ENCODE measurements around the gene RHOC. TPM values are rescaled to one million over a fixed set of nuclear protein-coding genes. Genes with fewer than 3 reads are reported as not detected.

Gene RHOC
- total RNA-seq, 1 experiment from 2014 or later = 253 TPM

- Mint-ChIP-seq H3K27ac (ENCODE audit: low read depth, unreplicated experiment) (no peak overlapping the region), H3K4me1 (ENCODE audit: insufficient read depth, unreplicated experiment) (peaks cover 31% of the 10 kb centered on the region), H3K4me3 (ENCODE audit: unreplicated experiment) (no peak overlapping the region), H3K9me3 (ENCODE audit: unreplicated experiment) (peaks cover 7% of the 10 kb centered on the region), H3K27me3 (ENCODE audit: insufficient read depth, unreplicated experiment) (no peaks in the 10 kb centered on the region), H3K36me3 (ENCODE audit: insufficient read depth, unreplicated experiment) (peaks cover 48% of the 10 kb centered on the region)
- TF ChIP-seq CTCF (IDR thresholded peaks at IDR 0.05; ENCODE audit: unreplicated experiment) = no peak
- POLR2A ChIA-PET = interaction anchor here (6.6 to 7.5 kb wide), 2 partner anchors 12 to 16 kb away, joined by 75 to 85 read pairs; partner anchors contain the start of gene MOV10
- BruUV-seq (replicated peaks) = no TSS peak
- DNase-seq (ENCODE audit: unreplicated experiment) = no peak
- intact Hi-C loops (cut with micrococcal nuclease) = no loop called here
- CTCF ChIA-PET = interaction anchor here (0.7 to 1.8 kb wide), 5 partner anchors 11 to 186 kb away, joined by 3 to 8 read pairs (median 3); no protein-coding TSS in a partner anchor
Observed at GRCh38 chr1:112689842-112690237, 17.1 kb downstream of the RHOC start.

- H3K27me3 Mint-ChIP-seq (ENCODE audit: insufficient read depth, unreplicated experiment) = no peaks in the 10 kb centered on the region
- intact Hi-C loops (cut with micrococcal nuclease) = no loop called here
- peaks cover 44% of the 10 kb centered on the region for H3K36me3 Mint-ChIP-seq (ENCODE audit: insufficient read depth, unreplicated experiment)
- ChIA-PET POLR2A (interaction anchor here (6.6 to 7.5 kb wide), 2 partner anchors 12 to 15 kb away, joined by 75 to 85 read pairs; partner anchors contain the start of gene MOV10), CTCF (interaction anchor here (0.7 to 1.8 kb wide), 5 partner anchors 11 to 185 kb away, joined by 3 to 8 read pairs (median 3); no protein-coding TSS in a partner anchor)
- peak overlapping the region; percentile 96 for H3K27ac Mint-ChIP-seq (ENCODE audit: low read depth, unreplicated experiment)
- peaks cover 31% of the 10 kb centered on the region for H3K4me1 Mint-ChIP-seq (ENCODE audit: insufficient read depth, unreplicated experiment)
- BruUV-seq (replicated peaks) = TSS peak; percentile 20
- H3K9me3 Mint-ChIP-seq (ENCODE audit: unreplicated experiment) = peaks cover 7% of the 10 kb centered on the region
- TF ChIP-seq CTCF (IDR thresholded peaks at IDR 0.05; ENCODE audit: unreplicated experiment) = no peak
- no peak overlapping the region for H3K4me3 Mint-ChIP-seq (ENCODE audit: unreplicated experiment)
- DNase-seq (ENCODE audit: unreplicated experiment) = no peak
Observed at GRCh38 chr1:112689196-112689841, 17.6 kb downstream of the RHOC start.

DNA sequence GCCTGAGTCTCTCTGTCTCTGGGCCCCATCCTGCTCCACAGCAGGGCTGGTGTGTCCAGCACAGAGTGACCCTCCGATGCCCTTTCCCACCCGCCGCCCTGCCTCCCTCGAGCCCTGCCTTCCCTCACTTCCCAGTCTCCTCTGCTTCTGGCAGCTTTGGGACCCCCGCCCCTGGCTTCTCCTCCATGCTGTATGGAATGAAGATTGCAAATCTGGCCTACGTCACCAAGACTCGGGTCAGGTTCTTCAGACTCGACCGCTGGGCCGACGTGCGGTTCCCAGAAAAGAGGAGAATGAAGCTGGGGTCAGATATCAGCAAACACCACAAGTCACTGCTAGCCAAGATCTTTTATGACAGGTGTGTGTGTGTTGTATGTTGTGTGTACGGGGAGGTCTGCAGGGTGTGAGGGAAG lies 18.1 kb downstream of the RHOC start:
- POLR2A ChIA-PET = interaction anchor here (6.6 to 7.5 kb wide), 2 partner anchors 13 to 15 kb away, joined by 75 to 85 read pairs; partner anchors contain the start of gene MOV10
- Mint-ChIP-seq H3K27me3 (ENCODE audit: insufficient read depth, unreplicated experiment) (no peaks in the 10 kb centered on the region), H3K4me3 (ENCODE audit: unreplicated experiment) (no peak overlapping the region), H3K9me3 (ENCODE audit: unreplicated experiment) (peaks cover 7% of the 10 kb centered on the region), H3K36me3 (ENCODE audit: insufficient read depth, unreplicated experiment) (peaks cover 38% of the 10 kb centered on the region), H3K4me1 (ENCODE audit: insufficient read depth, unreplicated experiment) (peaks cover 31% of the 10 kb centered on the region), H3K27ac (ENCODE audit: low read depth, unreplicated experiment) (peak overlapping the region; percentile 96)
- no peak for DNase-seq (ENCODE audit: unreplicated experiment)
- CTCF ChIA-PET = interaction anchor here (0.6 to 1.3 kb wide), 3 partner anchors 15 to 388 kb away, joined by 3 to 4 read pairs (median 3); no protein-coding TSS in a partner anchor
- no peak for TF ChIP-seq CTCF (IDR thresholded peaks at IDR 0.05; ENCODE audit: unreplicated experiment)
- BruUV-seq (replicated peaks) = no TSS peak
- intact Hi-C loops (cut with micrococcal nuclease) = no loop called here

DNA sequence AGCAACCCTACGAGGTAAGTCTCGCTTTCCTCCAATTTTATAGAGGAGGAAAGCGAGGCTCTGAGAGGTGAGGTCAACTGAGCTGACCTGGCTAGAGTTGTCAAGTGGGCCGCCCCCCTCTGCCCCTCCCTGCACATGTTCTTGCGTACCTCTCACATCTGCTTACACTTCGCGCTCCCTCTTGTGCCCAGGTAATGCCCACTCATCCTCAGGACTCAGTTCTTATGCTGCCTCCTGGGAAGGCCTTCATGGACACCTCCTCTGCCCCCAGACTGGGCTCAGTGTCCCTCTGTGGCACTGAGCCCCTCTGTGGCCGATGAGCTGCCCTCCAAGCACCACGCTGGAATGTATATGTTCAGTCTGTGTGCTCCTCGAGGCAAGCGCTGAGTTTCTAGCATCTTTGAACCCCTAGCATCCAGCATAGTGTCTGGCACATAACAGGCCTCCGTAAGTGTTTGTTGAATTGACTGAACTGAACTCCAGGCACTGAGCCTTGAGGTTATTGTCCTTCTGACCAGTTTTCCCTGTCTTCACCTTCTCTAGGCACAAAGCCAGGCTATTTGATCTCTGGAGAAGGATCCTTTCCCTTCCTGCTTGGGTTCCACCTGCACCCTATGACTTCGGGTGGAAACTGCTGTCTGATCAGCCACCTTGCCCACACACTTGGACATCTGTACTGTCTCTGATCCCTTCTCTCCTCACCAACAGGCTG lies 19.0 kb downstream of the RHOC start:
- H3K27ac Mint-ChIP-seq (ENCODE audit: low read depth, unreplicated experiment) = peak overlapping the region; percentile 96

More for the DNA sequence above, 19.0 kb downstream of the RHOC start:
- intact Hi-C loops (cut with micrococcal nuclease) = loop anchor here (1.0 kb wide), 1 partner anchor 17 kb away; no protein-coding TSS in a partner anchor
- POLR2A ChIA-PET = interaction anchor here (6.6 to 7.5 kb wide), 2 partner anchors 14 kb away, joined by 75 to 85 read pairs; partner anchors contain the start of gene MOV10
- no peak for DNase-seq (ENCODE audit: unreplicated experiment)
- Mint-ChIP-seq H3K9me3 (ENCODE audit: unreplicated experiment) (peaks cover 7% of the 10 kb centered on the region), H3K4me1 (ENCODE audit: insufficient read depth, unreplicated experiment) (peaks cover 31% of the 10 kb centered on the region), H3K4me3 (ENCODE audit: unreplicated experiment) (peak overlapping the region; percentile 45), H3K27me3 (ENCODE audit: insufficient read depth, unreplicated experiment) (no peaks in the 10 kb centered on the region), H3K36me3 (ENCODE audit: insufficient read depth, unreplicated experiment) (peaks cover 30% of the 10 kb centered on the region)
- CTCF ChIA-PET = interaction anchor here (0.6 to 0.9 kb wide), 4 partner anchors 28 to 387 kb away, joined by 3 to 6 read pairs (median 4); partner anchors contain the start of gene LRIG2
- TF ChIP-seq CTCF (IDR thresholded peaks at IDR 0.05; ENCODE audit: unreplicated experiment) = no peak
- no TSS peak for BruUV-seq (replicated peaks)

Measured in MCF 10A (cell line).